OCI-LY7 (cell line): ENCODE measurements around the gene PRM2. TPM values are rescaled to one million over a fixed set of nuclear protein-coding genes. Genes with fewer than 3 reads are reported as not detected.

ENCODE experiments used
- BruUV-seq: library from RNA; stranded (reverse); fragments of 400-500 nt; replicated peaks from 2 replicates; lab custom pipeline; 2021; lab: Mats Ljungman, UMichigan
- CTCF ChIA-PET: fragments of 300-600 bp; sonication (Branson Sonifier 250); formaldehyde crosslinking; loops from one replicate; lab custom pipeline; 2022; ENCODE audit warnings: antibody characterized with exemption; ENCODE audit not compliant: unreplicated experiment; lab: Charles Lee
- POLR2A ChIA-PET: fragments of 300-600 bp; sonication (Branson Sonifier 250); formaldehyde crosslinking; loops from one replicate; lab custom pipeline; 2022; ENCODE audit warnings: antibody characterized with exemption; lab: Charles Lee
- DNase-seq: peaks from one replicate; pipeline ENCODE4 v3.0.0-alpha.2; 2015; ENCODE audit warnings: low spot score
- H2AFZ ChIP-seq: fragments of 200-600 bp; sonication (generic), shearing (Covaris generic); 2 replicates; pipeline ENCODE4 v1.6.1; 2014; ENCODE audit warnings: mild to moderate bottlenecking, antibody characterized with exemption, low read length, moderate library complexity
- H3K27ac ChIP-seq: fragments of 200-600 bp; sonication (generic); 2 replicates; pipeline ENCODE4 v1.5.1; 2014; ENCODE audit warnings: mixed run types, low read depth, mild to moderate bottlenecking, moderate library complexity, low read length, inconsistent platforms; ENCODE audit not compliant: poor library complexity, severe bottlenecking
- H3K36me3 ChIP-seq: fragments of 200-600 bp; sonication (generic); 2 replicates; pipeline ENCODE4 v1.6.1; 2014; ENCODE audit warnings: mild to moderate bottlenecking, antibody characterized with exemption, low read length, moderate library complexity, mixed read lengths; ENCODE audit not compliant: insufficient read depth
- H3K4me1 ChIP-seq: fragments of 200-600 bp; sonication (generic); 2 replicates; pipeline ENCODE4 v1.5.1; 2014; ENCODE audit warnings: mild to moderate bottlenecking, low read length; ENCODE audit not compliant: insufficient read depth, poor library complexity, severe bottlenecking
- H3K4me2 ChIP-seq: fragments of 200-600 bp; sonication (generic); 2 replicates; pipeline ENCODE4 v1.6.1; 2014; ENCODE audit warnings: mild to moderate bottlenecking, low read length
- H3K4me3 ChIP-seq: fragments of 200-600 bp; sonication (generic); 2 replicates; pipeline ENCODE4 v1.5.1; 2014; ENCODE audit warnings: mild to moderate bottlenecking, low read depth, low read length; ENCODE audit not compliant: poor library complexity, severe bottlenecking
- H3K79me2 ChIP-seq: fragments of 200-600 bp; sonication (generic); 2 replicates; pipeline ENCODE4 v1.6.1; 2016; ENCODE audit warnings: low read depth, mild to moderate bottlenecking, low read length, moderate library complexity, mixed read lengths; ENCODE audit not compliant: insufficient read depth
- H3K9me2 ChIP-seq: fragments of 200-600 bp; sonication (generic); 2 replicates; pipeline ENCODE4 v1.6.1; 2016; ENCODE audit warnings: mild to moderate bottlenecking, low read length, mixed read lengths; ENCODE audit not compliant: insufficient read depth
- H3K9me3 ChIP-seq: fragments of 200-600 bp; sonication (generic); 2 replicates; pipeline ENCODE4 v1.6.1; 2014; ENCODE audit warnings: mild to moderate bottlenecking, mixed run types, low read length, mixed read lengths
- H4K20me1 ChIP-seq: fragments of 200-600 bp; sonication (generic); 2 replicates; pipeline ENCODE4 v1.6.1; 2014; ENCODE audit warnings: mild to moderate bottlenecking, antibody characterized with exemption, low read length, moderate library complexity, mixed read lengths; ENCODE audit not compliant: insufficient read depth
- CTCF ChIP-seq: fragments of 200-600 bp; sonication (generic); conservative IDR thresholded peaks from 2 replicates; pipeline ENCODE4 v1.5.1; 2014; ENCODE audit warnings: mild to moderate bottlenecking, antibody characterized with exemption, low read length, moderate library complexity, mixed read lengths
- EZH2phosphoT487 ChIP-seq: fragments of 200-600 bp; sonication (generic); IDR thresholded peaks from 2 replicates; pipeline ENCODE4 v1.6.1; 2018; ENCODE audit warnings: low read depth, borderline replicate concordance, mild to moderate bottlenecking, mixed run types, antibody characterized with exemption, low read length, moderate library complexity, mixed read lengths
- intact Hi-C: fragments of 100-400 bp; cut with micrococcal nuclease; formaldehyde crosslinking; loops from one replicate; pipeline ENCODE4 v1.10.0; 2022; ENCODE audit not compliant: unreplicated experiment
- total RNA-seq, 2 experiments: library from RNA; depleted of rRNA in 1 of 2; stranded (reverse); fragments of >200 nt in 1 of 2; shearing (Covaris generic) in 1 of 2; gene quantifications; 2 replicates each; pipeline ENCODE4 v1.2.3, GENCODE V29; 2014 to 2022

PRM2 gene
- total RNA-seq, 2 experiments from 2014 or later: not detected

- Histone ChIP-seq H3K4me3 (peak overlapping the region; percentile 52), H2AFZ (no peak overlapping the region), H3K4me2 (peak overlapping the region; percentile 79), H3K4me1 (peaks cover 91% of the 10 kb centered on the region), H4K20me1 (no peaks in the 10 kb centered on the region), H3K36me3 (no peaks in the 10 kb centered on the region; the same call in 1 of the 2 replicates), H3K9me3 (peaks cover 16% of the 10 kb centered on the region), H3K9me2 (no peaks in the 10 kb centered on the region), H3K27ac (peak overlapping the region; percentile 99), H3K79me2 (no peaks in the 10 kb centered on the region)
- ChIA-PET CTCF (interaction anchor here (1.0 to 2.3 kb wide), 2 partner anchors 12 to 79 kb away, joined by 5 to 20 read pairs; no protein-coding TSS in a partner anchor), POLR2A (interaction anchor here (0.7 to 6.8 kb wide), 10 partner anchors 12 to 499 kb away, joined by 3 to 79 read pairs (median 4); partner anchors contain the start of gene SOCS1)
- DNase-seq: peak; percentile 99
- no peak for TF ChIP-seq CTCF
- TF ChIP-seq EZH2phosphoT487: no peak
- TSS peak; percentile 88 for BruUV-seq
- intact Hi-C loops: loop anchor here (1.0 to 5.0 kb wide), 3 partner anchors 18 to 655 kb away; partner anchors contain the start of gene TNFRSF17
Observed at GRCh38 chr16:11309895-11310633, 33.8 kb upstream of the PRM2 start.

GRCh38 chr16:11308493-11309283, 32.4 kb upstream of the PRM2 start:
- no TSS peak for BruUV-seq
- Histone ChIP-seq H4K20me1 (no peaks in the 10 kb centered on the region), H2AFZ (no peak overlapping the region), H3K79me2 (no peaks in the 10 kb centered on the region), H3K9me2 (no peaks in the 10 kb centered on the region), H3K9me3 (peaks cover 16% of the 10 kb centered on the region), H3K36me3 (no peaks in the 10 kb centered on the region; the same call in 1 of the 2 replicates), H3K4me2 (peak overlapping the region; percentile 79), H3K4me1 (peaks cover 80% of the 10 kb centered on the region), H3K27ac (peak overlapping the region; percentile 99), H3K4me3 (peak overlapping the region; percentile 38)
- intact Hi-C loops: loop anchor here (1.0 to 2.0 kb wide), 3 partner anchors 11 to 656 kb away; partner anchors contain the start of gene TNFRSF17
- no peak for TF ChIP-seq CTCF
- TF ChIP-seq EZH2phosphoT487: no peak
- DNase-seq: peak; percentile 99
- CTCF ChIA-PET: interaction anchor here (0.5 to 2.3 kb wide), 4 partner anchors 9 to 39 kb away, joined by 3 to 20 read pairs (median 4); no protein-coding TSS in a partner anchor
- POLR2A ChIA-PET: interaction anchor here (1.1 to 6.8 kb wide), 8 partner anchors 10 to 52 kb away, joined by 3 to 79 read pairs (median 7); partner anchors contain the start of gene SOCS1
